H1 (cell line): ENCODE results near the gene FHIT.

ENCODE experiments used
- EGR1 ChIP-seq: IDR thresholded peaks from 2 replicates; pipeline ENCODE4 v1.6.1; 2011; ENCODE audit warnings: low read depth, low read length, borderline replicate concordance
- POLR2A ChIP-seq, 2 experiments: IDR thresholded peaks; 1 replicate in 1 of 2; 2 replicates in 1 of 2; pipeline ENCODE4 v1.6.1; 2011; ENCODE audit warnings: low read depth in 2 of 2, low read length in 2 of 2, mild to moderate bottlenecking in 2 of 2; ENCODE audit errors: control extremely low read depth in 1 of 2
- TF ChIP-seq, protein P1 (sequence below), 3 experiments: IDR thresholded peaks; 1 replicate in 2 of 3; 2 replicates in 1 of 3; pipeline versions ENCODE4 v1.5.1 to v1.6.1; 2011; ENCODE audit warnings: low read length in 3 of 3, mild to moderate bottlenecking in 3 of 3, inconsistent platforms in 2 of 3, low read depth in 1 of 3, moderate library complexity in 1 of 3; ENCODE audit not compliant: insufficient read depth in 1 of 3; ENCODE audit errors: control extremely low read depth in 1 of 3

DNA sequence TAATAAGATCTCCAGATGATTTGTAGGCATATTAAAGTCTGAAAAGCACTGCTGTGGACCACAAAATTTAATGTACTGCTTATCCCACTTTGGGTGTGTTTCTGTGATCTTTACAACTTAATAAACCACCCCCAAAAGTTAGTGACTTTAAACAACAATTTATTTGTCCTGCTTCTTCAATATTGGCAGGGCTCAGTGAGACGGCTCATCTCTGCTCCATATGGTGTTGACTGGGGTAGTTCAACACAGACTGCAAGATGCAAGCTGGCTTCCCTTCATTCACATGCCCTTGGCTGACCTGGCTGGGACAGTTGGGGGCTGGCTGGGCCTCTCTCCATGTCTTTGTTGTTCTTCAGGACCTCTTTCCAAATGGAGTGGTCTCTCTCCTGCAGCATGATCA, 337.8 kb downstream of the FHIT start:
- TF ChIP-seq POLR2A (IDR thresholded peaks at IDR 0.05; ENCODE audit: control extremely low read depth in 1 of 2, low read depth in 2 of 2, low read length in 2 of 2) (no peak), EGR1 (no peak)
- TF ChIP-seq, protein P1, sequence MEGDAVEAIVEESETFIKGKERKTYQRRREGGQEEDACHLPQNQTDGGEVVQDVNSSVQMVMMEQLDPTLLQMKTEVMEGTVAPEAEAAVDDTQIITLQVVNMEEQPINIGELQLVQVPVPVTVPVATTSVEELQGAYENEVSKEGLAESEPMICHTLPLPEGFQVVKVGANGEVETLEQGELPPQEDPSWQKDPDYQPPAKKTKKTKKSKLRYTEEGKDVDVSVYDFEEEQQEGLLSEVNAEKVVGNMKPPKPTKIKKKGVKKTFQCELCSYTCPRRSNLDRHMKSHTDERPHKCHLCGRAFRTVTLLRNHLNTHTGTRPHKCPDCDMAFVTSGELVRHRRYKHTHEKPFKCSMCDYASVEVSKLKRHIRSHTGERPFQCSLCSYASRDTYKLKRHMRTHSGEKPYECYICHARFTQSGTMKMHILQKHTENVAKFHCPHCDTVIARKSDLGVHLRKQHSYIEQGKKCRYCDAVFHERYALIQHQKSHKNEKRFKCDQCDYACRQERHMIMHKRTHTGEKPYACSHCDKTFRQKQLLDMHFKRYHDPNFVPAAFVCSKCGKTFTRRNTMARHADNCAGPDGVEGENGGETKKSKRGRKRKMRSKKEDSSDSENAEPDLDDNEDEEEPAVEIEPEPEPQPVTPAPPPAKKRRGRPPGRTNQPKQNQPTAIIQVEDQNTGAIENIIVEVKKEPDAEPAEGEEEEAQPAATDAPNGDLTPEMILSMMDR (IDR thresholded peaks at IDR 0.05; ENCODE audit: control extremely low read depth in 1 of 3, insufficient read depth in 1 of 3, low read depth in 1 of 3, low read length in 3 of 3): no peak
